Esophagus squamous epithelium (tissue), 5 donors: ENCODE measurements around the gene ARID3A. TPM values are rescaled to one million over a fixed set of nuclear protein-coding genes. Genes with fewer than 3 reads are reported as not detected.

ENCODE experiments used
- DNase-seq: peaks from one replicate; lab custom pipeline; 2025; lab: John Stamatoyannopoulos, UW
- H3K27ac ChIP-seq, 4 donors: fragments of 200-600 bp; sonication (generic); one replicate each; pipeline ENCODE4 v1.5.1; 2016 to 2019; ENCODE audit warnings: mild to moderate bottlenecking in 1 of 4
- H3K27me3 ChIP-seq, 4 donors: fragments of 200-600 bp; sonication (generic); 1 replicate in 3 of 4; 2 replicates in 1 of 4; pipeline versions ENCODE4 v1.5.1 to v1.6.0; 2017 to 2021; ENCODE audit warnings: antibody characterized with exemption in 1 of 4
- H3K36me3 ChIP-seq, 3 donors: fragments of 200-600 bp; sonication (generic); one replicate each; pipeline ENCODE4 v1.5.1; 2016 to 2019
- H3K4me1 ChIP-seq, 3 donors: fragments of 200-600 bp; sonication (generic); one replicate each; pipeline ENCODE4 v1.5.1; 2017 to 2019
- H3K4me3 ChIP-seq, 4 donors: fragments of 200-600 bp; sonication (generic); 1 replicate in 3 of 4; 2 replicates in 1 of 4; pipeline ENCODE4 v1.5.1; 2016 to 2019; ENCODE audit warnings: mild to moderate bottlenecking in 2 of 4, moderate library complexity in 1 of 4
- H3K9me3 ChIP-seq, 3 donors: fragments of 200-600 bp; sonication (generic); one replicate each; pipeline ENCODE4 v1.5.1; 2016 to 2019
- CTCF ChIP-seq, 6 experiments: fragments of 450-650 bp in 4 of 6; fragments of 200-600 bp in 2 of 6; sonication (generic) in 2 of 6; IDR thresholded peaks; one replicate each; pipeline ENCODE4 v1.5.1; 2016 to 2019; ENCODE audit warnings: antibody characterized with exemption in 6 of 6, mild to moderate bottlenecking in 4 of 6, moderate library complexity in 4 of 6
- POLR2A ChIP-seq, 4 donors: fragments of 450-650 bp; IDR thresholded peaks; one replicate each; pipeline ENCODE4 v1.6.1; 2017; ENCODE audit warnings: antibody characterized with exemption in 4 of 4, mild to moderate bottlenecking in 4 of 4, moderate library complexity in 3 of 4
- WGBS, 2 donors: methylation state at CpG; one replicate each; pipeline ENCODE4 v1.1.5; 2018; 5-methylcytosine and 5-hydroxymethylcytosine counted together
- intact Hi-C: fragments of 100-400 bp; cut with DNase I; formaldehyde crosslinking; loops from one replicate; pipeline ENCODE4 v1.15.0; 2022
- total RNA-seq, 4 donors: library from RNA; depleted of rRNA; stranded (reverse); fragments of >200 nt; gene quantifications; one replicate each; pipeline ENCODE4 v1.1.0, GENCODE V29; 2016
- donor health status: DM: yes; HTN: yes; CAD: no.

The ARID3A gene
- total RNA-seq, 4 donors from 2014 or later = 3.0 to 6.6 (median 4.7) TPM

- Histone ChIP-seq H3K27me3 (no peaks in the 10 kb centered on the region), H3K36me3 (peaks cover 8 to 47% (median 20%) of the 10 kb centered on the region in 3 donors), H3K27ac (no peak overlapping the region), H3K4me3 (no peak overlapping the region), H3K4me1 (peaks cover 5 to 31% (median 8%) of the 10 kb centered on the region in 3 donors), H3K9me3 (no peaks in the 10 kb centered on the region)
- TF ChIP-seq CTCF (IDR thresholded peaks at IDR 0.05) (no peak), POLR2A (IDR thresholded peaks at IDR 0.05) (no peak)
- 87 to 96% methylated on average over 7 to 8 of the region's 10 CpGs for WGBS, 2 donors
- no peak for DNase-seq
- intact Hi-C loops = no loop called here
These were observed 29.4 kb upstream of the ARID3A start for GRCh38 chr19:896434-896833.

- peaks cover 2 to 26% (median 5%) of the 10 kb centered on the region in 3 donors for H3K4me1 ChIP-seq
- 93 to 94% methylated on average over 5 to 10 of the region's 11 CpGs for WGBS, 2 donors
- no peak overlapping the region for H3K27ac ChIP-seq
- H3K27me3 ChIP-seq = no peaks in the 10 kb centered on the region
- H3K9me3 ChIP-seq = no peaks in the 10 kb centered on the region
- TF ChIP-seq CTCF (IDR thresholded peaks at IDR 0.05) (no peak), POLR2A (IDR thresholded peaks at IDR 0.05) (no peak)
- peaks cover 8 to 53% (median 20%) of the 10 kb centered on the region in 3 donors for H3K36me3 ChIP-seq
- no peak for DNase-seq
- H3K4me3 ChIP-seq = no peak overlapping the region
- intact Hi-C loops = no loop called here
These were observed 28.8 kb upstream of the ARID3A start for GRCh38 chr19:896999-897398.

- no peaks in the 10 kb centered on the region for H3K9me3 ChIP-seq
- no peaks in the 10 kb centered on the region for H3K27me3 ChIP-seq
- 87% methylated on average over 12 to 20 of the region's 26 CpGs for WGBS, 2 donors
- TF ChIP-seq CTCF (IDR thresholded peaks at IDR 0.05) (no peak), POLR2A (IDR thresholded peaks at IDR 0.05) (no peak)
- no peak overlapping the region for H3K27ac ChIP-seq
- H3K4me3 ChIP-seq = no peak overlapping the region
- DNase-seq = no peak
- H3K4me1 ChIP-seq = peaks cover 0 to 22% (median 0%) of the 10 kb centered on the region in 3 donors
- peaks cover 8 to 58% (median 20%) of the 10 kb centered on the region in 3 donors for H3K36me3 ChIP-seq
- intact Hi-C loops = no loop called here
These were observed 28.3 kb upstream of the ARID3A start for GRCh38 chr19:897442-898039.

- TF ChIP-seq CTCF (IDR thresholded peaks at IDR 0.05) = no peak
- no peak for TF ChIP-seq POLR2A (IDR thresholded peaks at IDR 0.05)
- WGBS, 2 donors = 84 to 100% methylated on average over 2 to 5 of the region's 20 CpGs
- H3K27me3 ChIP-seq = no peaks in the 10 kb centered on the region
- no peak overlapping the region for H3K4me3 ChIP-seq
- intact Hi-C loops = no loop called here
- H3K4me1 ChIP-seq = peaks cover 4 to 27% (median 4%) of the 10 kb centered on the region in 3 donors
- H3K9me3 ChIP-seq = no peaks in the 10 kb centered on the region
- peaks cover 8 to 61% (median 20%) of the 10 kb centered on the region in 3 donors for H3K36me3 ChIP-seq
- DNase-seq = no peak
- no peak overlapping the region for H3K27ac ChIP-seq
These were observed 27.2 kb upstream of the ARID3A start for GRCh38 chr19:898663-899062.

- Histone ChIP-seq H3K27me3 (no peaks in the 10 kb centered on the region), H3K36me3 (peaks cover 8 to 61% (median 20%) of the 10 kb centered on the region in 3 donors), H3K9me3 (no peaks in the 10 kb centered on the region), H3K4me3 (no peak overlapping the region), H3K27ac (no peak overlapping the region), H3K4me1 (peaks cover 4 to 31% (median 8%) of the 10 kb centered on the region in 3 donors)
- intact Hi-C loops = no loop called here
- DNase-seq = no peak
- 87 to 95% methylated on average over 11 to 24 of the region's 32 CpGs for WGBS, 2 donors
- TF ChIP-seq CTCF (IDR thresholded peaks at IDR 0.05) (no peak), POLR2A (IDR thresholded peaks at IDR 0.05) (no peak)
These were observed 26.3 kb upstream of the ARID3A start for GRCh38 chr19:899336-900042.
